Measurements from ENCODE around the gene MUTYH.
"Not testable (repeated sequence)": the region's sequence is repeated elsewhere in the genome, so short reads cannot be mapped to it uniquely, and the experiment has no call there.

Gene MUTYH

GRCh38 chr1:45321444-45321843, 18.8 kb downstream of the MUTYH start:
- no peak for DNase-seq (ENCODE audit: low read depth in 3 of 3)

- DNase-seq (ENCODE audit: low read depth in 3 of 3) = no peak
These were observed 20.5 kb downstream of the MUTYH start for GRCh38 chr1:45319761-45320160.

GRCh38 chr1:45317166-45317565, 23.1 kb downstream of the MUTYH start:
- no peak for DNase-seq (ENCODE audit: low read depth in 3 of 3)

- no peak for DNase-seq (ENCODE audit: low read depth in 3 of 3)
These were observed 26.0 kb downstream of the MUTYH start for GRCh38 chr1:45314266-45314665.

- DNase-seq (ENCODE audit: low read depth in 3 of 3) = no peak
These were observed 33.3 kb downstream of the MUTYH start for GRCh38 chr1:45306905-45307304.

GRCh38 chr1:45306319-45306718, 33.9 kb downstream of the MUTYH start:
- DNase-seq (ENCODE audit: low read depth in 3 of 3) = no peak

- no peak for DNase-seq (ENCODE audit: low read depth in 3 of 3)
These were observed 35.0 kb downstream of the MUTYH start for GRCh38 chr1:45305231-45305630.

GRCh38 chr1:45304311-45305081, 35.7 kb downstream of the MUTYH start:
- DNase-seq (ENCODE audit: low read depth in 3 of 3) = no peak

GRCh38 chr1:45303520-45304310, 36.5 kb downstream of the MUTYH start:
- peak; percentile 97 to 99 (median 99) for DNase-seq (ENCODE audit: low read depth in 3 of 3)

GRCh38 chr1:45302505-45303150, 37.6 kb downstream of the MUTYH start:
- no peak for DNase-seq (ENCODE audit: low read depth in 3 of 3)

- DNase-seq (ENCODE audit: low read depth in 3 of 3) = no peak
These were observed 39.6 kb downstream of the MUTYH start for GRCh38 chr1:45300669-45300997.

- peak in 1 of 3 experiments; percentile 22 for DNase-seq (ENCODE audit: low read depth in 3 of 3)
These were observed 40.1 kb downstream of the MUTYH start for GRCh38 chr1:45299981-45300668.

GRCh38 chr1:45299296-45299695, 40.9 kb downstream of the MUTYH start:
- no peak for DNase-seq (ENCODE audit: low read depth in 3 of 3)

GRCh38 chr1:45297666-45298356, 42.4 kb downstream of the MUTYH start:
- no peak for DNase-seq (ENCODE audit: low read depth in 3 of 3)

- DNase-seq (ENCODE audit: low read depth in 3 of 3) = no peak
These were observed 48.5 kb downstream of the MUTYH start for GRCh38 chr1:45291716-45292115.

GRCh38 chr1:45291002-45291401, 49.2 kb downstream of the MUTYH start:
- DNase-seq (ENCODE audit: low read depth in 3 of 3) = not testable (repeated sequence)

GRCh38 chr1:45286521-45286920, 53.7 kb downstream of the MUTYH start:
- DNase-seq (ENCODE audit: low read depth in 3 of 3) = not testable (repeated sequence)

GRCh38 chr1:45284858-45285257, 55.4 kb downstream of the MUTYH start:
- DNase-seq (ENCODE audit: low read depth in 3 of 3) = not testable (repeated sequence)

- no peak for DNase-seq (ENCODE audit: low read depth in 3 of 3)
These were observed 57.9 kb downstream of the MUTYH start for GRCh38 chr1:45282351-45282750.

Data from stimulated activated CD4-positive, alpha-beta T cell treated with anti-CD3 and anti-CD28 coated beads, TNF-alpha, amount 100 ng/mL, for 4 hours (primary cell).